HG03039 (cell line): ENCODE results near the gene TMEM220.

ENCODE experiments used
- ATAC-seq: cut with Tn5 transposase; IDR thresholded peaks from one replicate; pipeline ENCODE4 v1.9.1; 2021; ENCODE audit warnings: mild to moderate bottlenecking, moderate library complexity; ENCODE audit not compliant: unreplicated experiment

TMEM220 gene

GRCh38 chr17:10673312-10673711, 56.5 kb downstream of the TMEM220 start:
- no peak for ATAC-seq

- no peak for ATAC-seq
Observed at GRCh38 chr17:10668775-10669174, 61.0 kb downstream of the TMEM220 start.

GRCh38 chr17:10666906-10667305, 62.9 kb downstream of the TMEM220 start:
- ATAC-seq, result no peak

GRCh38 chr17:10664571-10664970, 65.3 kb downstream of the TMEM220 start:
- ATAC-seq, result no peak
